Stimulated activated naive CD4-positive, alpha-beta T cell (primary cell): Measurements from ENCODE around the gene TMC8.
"Not testable (repeated sequence)": the region's sequence is repeated elsewhere in the genome, so short reads cannot be mapped to it uniquely, and the experiment has no call there.

Experiments
- DNase-seq, 6 experiments: peaks; one replicate each; lab custom pipeline; 2025; lab: John Stamatoyannopoulos, UW

The TMC8 gene

GRCh38 chr17:78130437-78131101, at the start of gene TMC8:
TSS of gene TMC8 (plus strand) at chr17:78130771. CDS start at chr17:78131589, 818 bp downstream.
- peak; percentile 60 to 91 (median 82) for DNase-seq

- DNase-seq: no peak
Measured at GRCh38 chr17:78081551-78081950, 49.0 kb upstream of the TMC8 start.

- not testable (repeated sequence) for DNase-seq
Measured at GRCh38 chr17:78082355-78082872, 48.2 kb upstream of the TMC8 start.

- DNase-seq: no peak
Measured at GRCh38 chr17:78082988-78083387, 47.6 kb upstream of the TMC8 start.

GRCh38 chr17:78086740-78087139, 43.8 kb upstream of the TMC8 start:
- DNase-seq: no peak

GRCh38 chr17:78088529-78088928, 42.0 kb upstream of the TMC8 start:
- DNase-seq: no peak

- no peak for DNase-seq
Measured at GRCh38 chr17:78089576-78090281, 40.8 kb upstream of the TMC8 start.

- no peak for DNase-seq
Measured at GRCh38 chr17:78092794-78093324, 37.7 kb upstream of the TMC8 start.

- no peak for DNase-seq
Measured at GRCh38 chr17:78095035-78095434, 35.5 kb upstream of the TMC8 start.

GRCh38 chr17:78096093-78096492, 34.5 kb upstream of the TMC8 start:
- no peak for DNase-seq

GRCh38 chr17:78101112-78101511, 29.5 kb upstream of the TMC8 start:
- DNase-seq: no peak

- no peak for DNase-seq
Measured at GRCh38 chr17:78101542-78101941, 29.0 kb upstream of the TMC8 start.

GRCh38 chr17:78103311-78103710, 27.3 kb upstream of the TMC8 start:
- no peak for DNase-seq

GRCh38 chr17:78104540-78104941, 26.0 kb upstream of the TMC8 start:
- no peak for DNase-seq

GRCh38 chr17:78105101-78105500, 25.5 kb upstream of the TMC8 start:
- DNase-seq: no peak

GRCh38 chr17:78105551-78105950, 25.0 kb upstream of the TMC8 start:
- DNase-seq: no peak

- no peak for DNase-seq
Measured at GRCh38 chr17:78106211-78106610, 24.4 kb upstream of the TMC8 start.

GRCh38 chr17:78107457-78107856, 23.1 kb upstream of the TMC8 start:
- no peak for DNase-seq

GRCh38 chr17:78107976-78108725, 22.4 kb upstream of the TMC8 start:
- no peak for DNase-seq

- no peak for DNase-seq
Measured at GRCh38 chr17:78108726-78109488, 21.7 kb upstream of the TMC8 start.

GRCh38 chr17:78109489-78109761, 21.1 kb upstream of the TMC8 start:
- no peak for DNase-seq
